OCI-LY7 (cell line): ENCODE data around the gene VWA8. TPM values are rescaled to one million over a fixed set of nuclear protein-coding genes. Genes with fewer than 3 reads are reported as not detected.

ENCODE experiments used
- BruUV-seq: library from RNA; stranded (reverse); fragments of 400-500 nt; replicated peaks from 2 replicates; lab custom pipeline; 2021; lab: Mats Ljungman, UMichigan
- CTCF ChIA-PET: fragments of 300-600 bp; sonication (Branson Sonifier 250); formaldehyde crosslinking; loops from one replicate; lab custom pipeline; 2022; ENCODE audit warnings: antibody characterized with exemption; ENCODE audit not compliant: unreplicated experiment; lab: Charles Lee
- POLR2A ChIA-PET: fragments of 300-600 bp; sonication (Branson Sonifier 250); formaldehyde crosslinking; loops from one replicate; lab custom pipeline; 2022; ENCODE audit warnings: antibody characterized with exemption; lab: Charles Lee
- DNase-seq: peaks from one replicate; pipeline ENCODE4 v3.0.0-alpha.2; 2015; ENCODE audit warnings: low spot score
- H2AFZ ChIP-seq: fragments of 200-600 bp; sonication (generic), shearing (Covaris generic); 2 replicates; pipeline ENCODE4 v1.6.1; 2014; ENCODE audit warnings: mild to moderate bottlenecking, antibody characterized with exemption, low read length, moderate library complexity
- H3K27ac ChIP-seq: fragments of 200-600 bp; sonication (generic); 2 replicates; pipeline ENCODE4 v1.5.1; 2014; ENCODE audit warnings: mixed run types, low read depth, mild to moderate bottlenecking, moderate library complexity, low read length, inconsistent platforms; ENCODE audit not compliant: poor library complexity, severe bottlenecking
- H3K36me3 ChIP-seq: fragments of 200-600 bp; sonication (generic); 2 replicates; pipeline ENCODE4 v1.6.1; 2014; ENCODE audit warnings: mild to moderate bottlenecking, antibody characterized with exemption, low read length, moderate library complexity, mixed read lengths; ENCODE audit not compliant: insufficient read depth
- H3K4me1 ChIP-seq: fragments of 200-600 bp; sonication (generic); 2 replicates; pipeline ENCODE4 v1.5.1; 2014; ENCODE audit warnings: mild to moderate bottlenecking, low read length; ENCODE audit not compliant: insufficient read depth, poor library complexity, severe bottlenecking
- H3K4me2 ChIP-seq: fragments of 200-600 bp; sonication (generic); 2 replicates; pipeline ENCODE4 v1.6.1; 2014; ENCODE audit warnings: mild to moderate bottlenecking, low read length
- H3K4me3 ChIP-seq: fragments of 200-600 bp; sonication (generic); 2 replicates; pipeline ENCODE4 v1.5.1; 2014; ENCODE audit warnings: mild to moderate bottlenecking, low read depth, low read length; ENCODE audit not compliant: poor library complexity, severe bottlenecking
- H3K79me2 ChIP-seq: fragments of 200-600 bp; sonication (generic); 2 replicates; pipeline ENCODE4 v1.6.1; 2016; ENCODE audit warnings: low read depth, mild to moderate bottlenecking, low read length, moderate library complexity, mixed read lengths; ENCODE audit not compliant: insufficient read depth
- H3K9me2 ChIP-seq: fragments of 200-600 bp; sonication (generic); 2 replicates; pipeline ENCODE4 v1.6.1; 2016; ENCODE audit warnings: mild to moderate bottlenecking, low read length, mixed read lengths; ENCODE audit not compliant: insufficient read depth
- H3K9me3 ChIP-seq: fragments of 200-600 bp; sonication (generic); 2 replicates; pipeline ENCODE4 v1.6.1; 2014; ENCODE audit warnings: mild to moderate bottlenecking, mixed run types, low read length, mixed read lengths
- H4K20me1 ChIP-seq: fragments of 200-600 bp; sonication (generic); 2 replicates; pipeline ENCODE4 v1.6.1; 2014; ENCODE audit warnings: mild to moderate bottlenecking, antibody characterized with exemption, low read length, moderate library complexity, mixed read lengths; ENCODE audit not compliant: insufficient read depth
- CTCF ChIP-seq: fragments of 200-600 bp; sonication (generic); conservative IDR thresholded peaks from 2 replicates; pipeline ENCODE4 v1.5.1; 2014; ENCODE audit warnings: mild to moderate bottlenecking, antibody characterized with exemption, low read length, moderate library complexity, mixed read lengths
- EZH2phosphoT487 ChIP-seq: fragments of 200-600 bp; sonication (generic); IDR thresholded peaks from 2 replicates; pipeline ENCODE4 v1.6.1; 2018; ENCODE audit warnings: low read depth, borderline replicate concordance, mild to moderate bottlenecking, mixed run types, antibody characterized with exemption, low read length, moderate library complexity, mixed read lengths
- intact Hi-C: fragments of 100-400 bp; cut with micrococcal nuclease; formaldehyde crosslinking; loops from one replicate; pipeline ENCODE4 v1.10.0; 2022; ENCODE audit not compliant: unreplicated experiment
- total RNA-seq, 2 experiments: library from RNA; depleted of rRNA in 1 of 2; stranded (reverse); fragments of >200 nt in 1 of 2; shearing (Covaris generic) in 1 of 2; gene quantifications; 2 replicates each; pipeline ENCODE4 v1.2.3, GENCODE V29; 2014 to 2022

The VWA8 gene
- total RNA-seq, 2 experiments from 2014 or later: 26.4 to 31.5 TPM

GRCh38 chr13:41833831-41834230, 127.1 kb downstream of the VWA8 start:
- peaks cover 25% of the 10 kb centered on the region for H3K36me3 ChIP-seq
- H3K9me3 ChIP-seq: no peaks in the 10 kb centered on the region
- BruUV-seq: no TSS peak
- no peak overlapping the region for H3K4me2 ChIP-seq
- intact Hi-C loops: no loop called here
- TF ChIP-seq EZH2phosphoT487: no peak
- TF ChIP-seq CTCF: no peak
- POLR2A ChIA-PET: interaction anchor here (0.7 kb wide), 4 partner anchors 8 to 267 kb away, joined by 3 to 5 read pairs (median 3); no protein-coding TSS in a partner anchor
- H3K4me1 ChIP-seq: peaks cover 8% of the 10 kb centered on the region
- no peaks in the 10 kb centered on the region for H4K20me1 ChIP-seq
- H2AFZ ChIP-seq: no peak overlapping the region
- no peak overlapping the region for H3K4me3 ChIP-seq
- no peaks in the 10 kb centered on the region for H3K9me2 ChIP-seq
- no peak for DNase-seq
- no peak overlapping the region for H3K27ac ChIP-seq
- CTCF ChIA-PET: no interaction called here
- H3K79me2 ChIP-seq: no peaks in the 10 kb centered on the region

GRCh38 chr13:41833201-41833600, 127.7 kb downstream of the VWA8 start:
- H4K20me1 ChIP-seq: no peaks in the 10 kb centered on the region
- H3K4me1 ChIP-seq: peaks cover 8% of the 10 kb centered on the region
- no peak overlapping the region for H3K4me2 ChIP-seq
- no peak for TF ChIP-seq EZH2phosphoT487
- no peak for TF ChIP-seq CTCF
- POLR2A ChIA-PET: interaction anchor here (1.2 kb wide), 1 partner anchor 11 kb away, joined by 3 read pairs; no protein-coding TSS in a partner anchor
- no peak overlapping the region for H2AFZ ChIP-seq
- no peak overlapping the region for H3K4me3 ChIP-seq
- intact Hi-C loops: no loop called here
- peaks cover 27% of the 10 kb centered on the region for H3K36me3 ChIP-seq
- no peaks in the 10 kb centered on the region for H3K9me2 ChIP-seq
- no TSS peak for BruUV-seq
- CTCF ChIA-PET: no interaction called here
- no peaks in the 10 kb centered on the region for H3K9me3 ChIP-seq
- no peak overlapping the region for H3K27ac ChIP-seq
- no peaks in the 10 kb centered on the region for H3K79me2 ChIP-seq
- no peak for DNase-seq

GRCh38 chr13:41827507-41828213, 133.2 kb downstream of the VWA8 start:
- no peaks in the 10 kb centered on the region for H3K9me2 ChIP-seq
- CTCF ChIA-PET: no interaction called here
- TF ChIP-seq CTCF: no peak
- no peak for TF ChIP-seq EZH2phosphoT487

More at GRCh38 chr13:41827507-41828213, 133.2 kb downstream of the VWA8 start:
- Histone ChIP-seq H3K79me2 (no peaks in the 10 kb centered on the region), H3K4me1 (no peaks in the 10 kb centered on the region), H2AFZ (no peak overlapping the region), H3K9me3 (no peaks in the 10 kb centered on the region), H3K4me3 (no peak overlapping the region), H3K36me3 (peaks cover 26% of the 10 kb centered on the region), H4K20me1 (no peaks in the 10 kb centered on the region), H3K27ac (no peak overlapping the region), H3K4me2 (no peak overlapping the region)
- DNase-seq: no peak
- BruUV-seq: no TSS peak
- POLR2A ChIA-PET: interaction anchor here (0.5 to 0.9 kb wide), 2 partner anchors 27 to 43 kb away, joined by 3 to 5 read pairs; no protein-coding TSS in a partner anchor
- intact Hi-C loops: no loop called here
